MCF 10A (cell line): Measurements from ENCODE around the gene QSOX2. TPM values are rescaled to one million over a fixed set of nuclear protein-coding genes. Genes with fewer than 3 reads are reported as not detected.
"Not testable (repeated sequence)": the region's sequence is repeated elsewhere in the genome, so short reads cannot be mapped to it uniquely, and the experiment has no call there.

ENCODE experiments used
- BruUV-seq: library from RNA; stranded (reverse); fragments of 400-500 nt; replicated peaks from 2 replicates; lab custom pipeline; 2021; lab: Mats Ljungman, UMichigan
- CTCF ChIA-PET: fragments of 300-600 bp; sonication (Branson Sonifier 250); formaldehyde crosslinking; extraction: SDS; loops from one replicate; lab custom pipeline; 2021; ENCODE audit warnings: antibody characterized with exemption, inconsistent platforms; lab: Yijun Ruan, JAX
- POLR2A ChIA-PET: fragments of 300-600, 350-650 bp; sonication (Branson Sonifier 250); formaldehyde crosslinking; extraction: SDS; loops from one replicate; lab custom pipeline; 2020; ENCODE audit warnings: antibody characterized with exemption, inconsistent platforms; lab: Yijun Ruan, JAX
- DNase-seq: peaks from one replicate; pipeline ENCODE4 v3.0.0-alpha.2; 2018; ENCODE audit not compliant: unreplicated experiment
- H3K27ac Mint-ChIP-seq: one replicate; pipeline ENCODE4 v1.8.0; 2022; ENCODE audit warnings: mild to moderate bottlenecking, low read depth, mixed read lengths; ENCODE audit not compliant: unreplicated experiment
- H3K27me3 Mint-ChIP-seq: one replicate; pipeline ENCODE4 v1.8.0; 2022; ENCODE audit warnings: mixed read lengths; ENCODE audit not compliant: insufficient read depth, unreplicated experiment
- H3K36me3 Mint-ChIP-seq: one replicate; pipeline ENCODE4 v1.8.0; 2022; ENCODE audit warnings: mild to moderate bottlenecking, moderate library complexity, mixed read lengths; ENCODE audit not compliant: insufficient read depth, unreplicated experiment
- H3K4me1 Mint-ChIP-seq: one replicate; pipeline ENCODE4 v1.8.0; 2022; ENCODE audit warnings: mixed read lengths; ENCODE audit not compliant: insufficient read depth, unreplicated experiment
- H3K4me3 Mint-ChIP-seq: one replicate; pipeline ENCODE4 v1.8.0; 2022; ENCODE audit warnings: mild to moderate bottlenecking, moderate library complexity, mixed read lengths; ENCODE audit not compliant: unreplicated experiment
- H3K9me3 Mint-ChIP-seq: one replicate; pipeline ENCODE4 v1.8.0; 2022; ENCODE audit warnings: mixed read lengths; ENCODE audit not compliant: unreplicated experiment
- CTCF ChIP-seq: fragments of 200-600 bp; IDR thresholded peaks from one replicate; pipeline ENCODE4 v1.8.0; 2022; ENCODE audit warnings: antibody characterized with exemption, mild to moderate bottlenecking; ENCODE audit not compliant: unreplicated experiment
- intact Hi-C: fragments of 100-400 bp; cut with micrococcal nuclease; formaldehyde crosslinking; loops from 2 replicates; pipeline ENCODE4 v1.14.1; 2022
- total RNA-seq: library from RNA; stranded (reverse); gene quantifications from 2 replicates; pipeline ENCODE4 v1.2.3, GENCODE V29; 2022

The QSOX2 gene
- total RNA-seq, 1 experiment from 2014 or later, result 27.7 TPM

DNA sequence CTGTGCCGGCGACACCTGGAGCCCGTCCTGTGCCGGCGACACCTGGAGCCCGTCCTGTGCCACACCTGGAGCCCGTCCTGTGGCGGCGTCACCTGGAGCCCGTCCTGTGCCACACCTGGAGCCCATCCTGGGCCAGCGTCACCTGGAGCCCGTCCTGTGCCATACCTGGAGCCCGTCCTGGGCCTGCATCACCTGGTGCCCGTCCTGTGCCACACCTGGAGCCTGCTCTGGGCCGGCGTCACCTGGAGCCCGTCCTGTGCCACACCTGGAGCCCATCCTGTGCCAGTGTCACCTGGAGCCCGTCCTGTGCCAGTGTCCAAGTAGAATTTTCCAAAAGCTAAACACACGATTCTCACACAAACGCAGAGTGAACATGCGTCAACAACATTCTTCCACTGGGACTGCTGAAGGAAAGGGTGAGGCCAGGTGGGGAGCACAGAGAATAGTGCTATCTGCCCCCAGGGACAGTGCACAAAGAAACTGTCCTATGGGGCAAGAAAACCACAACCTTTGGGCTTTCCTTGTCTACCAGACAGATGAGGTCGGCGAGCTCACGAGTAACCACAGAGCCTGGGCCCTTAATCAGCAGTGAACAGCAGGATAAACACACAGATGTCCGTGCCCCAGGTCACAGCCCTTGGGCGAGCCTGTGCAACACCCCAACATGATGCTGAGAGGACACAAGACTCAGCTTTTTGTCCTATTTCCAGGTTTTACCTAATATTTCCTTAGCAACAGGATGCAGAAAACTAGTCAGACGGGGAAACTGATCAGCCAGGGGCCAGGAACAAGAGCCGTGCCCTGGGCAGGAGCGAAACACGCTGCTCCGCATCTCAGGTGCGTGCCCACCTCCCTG is 7.9 kb downstream of the QSOX2 start:
- no peaks in the 10 kb centered on the region for H3K4me1 Mint-ChIP-seq
- peaks cover 18% of the 10 kb centered on the region for H3K36me3 Mint-ChIP-seq
- intact Hi-C loops, result no loop called here
- no peaks in the 10 kb centered on the region for H3K27me3 Mint-ChIP-seq
- no peak overlapping the region for H3K27ac Mint-ChIP-seq
- no peak for TF ChIP-seq CTCF
- ChIA-PET POLR2A (no interaction called here), CTCF (no interaction called here)
- no TSS peak for BruUV-seq
- no peak overlapping the region for H3K4me3 Mint-ChIP-seq
- no peak for DNase-seq
- H3K9me3 Mint-ChIP-seq, result no peaks in the 10 kb centered on the region

GRCh38 chr9:136236471-136237410 is 8.9 kb downstream of the QSOX2 start:
- POLR2A ChIA-PET, H3K4me3 Mint-ChIP-seq, intact Hi-C loops, DNase-seq, H3K27ac Mint-ChIP-seq, H3K4me1 Mint-ChIP-seq, H3K9me3 Mint-ChIP-seq, BruUV-seq, H3K27me3 Mint-ChIP-seq: not testable (repeated sequence)
- H3K36me3 Mint-ChIP-seq, result peaks cover 24% of the 10 kb centered on the region
- CTCF ChIA-PET, result interaction anchor here (0.6 kb wide), 1 partner anchor 100 kb away, joined by 3 read pairs; no protein-coding TSS in a partner anchor

DNA sequence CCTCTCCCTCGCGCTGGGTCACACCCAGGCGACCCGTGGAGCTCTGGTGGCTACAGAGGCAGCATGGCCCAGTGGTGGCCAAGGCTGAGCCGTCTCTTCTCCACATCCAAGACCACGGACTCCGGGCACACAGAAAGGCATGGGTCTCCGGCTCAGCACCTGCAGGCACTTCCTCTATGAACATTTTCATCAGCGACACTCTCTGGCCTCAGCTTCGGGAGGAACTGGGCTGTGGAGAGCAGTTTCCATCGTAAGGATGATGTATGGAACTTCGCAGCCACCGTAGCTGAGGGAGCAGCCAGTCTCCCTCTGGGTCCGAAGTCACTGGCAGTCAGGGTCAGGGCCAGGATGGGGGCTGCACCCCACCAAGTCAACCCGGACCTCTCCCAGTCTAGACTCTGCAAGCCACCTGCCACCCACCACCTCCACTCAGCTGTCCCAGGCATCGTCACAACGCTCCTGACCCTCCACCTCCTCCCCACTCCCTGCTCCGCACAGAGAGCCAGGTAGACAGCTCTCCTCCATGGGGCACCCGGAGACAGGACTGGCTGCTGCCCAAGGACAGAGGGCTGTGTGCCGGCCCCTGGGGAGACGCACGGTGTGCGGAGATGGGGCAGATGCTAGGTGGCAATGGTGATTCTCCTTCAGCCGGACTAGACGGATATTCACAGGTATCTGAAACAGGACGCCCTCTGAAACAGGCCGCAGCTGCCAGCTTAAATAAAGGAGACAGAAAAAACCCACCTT is 9.7 kb downstream of the QSOX2 start:
- intact Hi-C loops, result no loop called here
- BruUV-seq, result no TSS peak
- POLR2A ChIA-PET, result no interaction called here

More for the DNA sequence above, 9.7 kb downstream of the QSOX2 start:
- no peaks in the 10 kb centered on the region for H3K4me1 Mint-ChIP-seq
- H3K27ac Mint-ChIP-seq, result no peak overlapping the region
- H3K27me3 Mint-ChIP-seq, result no peaks in the 10 kb centered on the region
- CTCF ChIA-PET, result interaction anchor here (0.6 to 0.7 kb wide), 2 partner anchors 101 to 206 kb away, joined by 3 read pairs; no protein-coding TSS in a partner anchor
- no peaks in the 10 kb centered on the region for H3K9me3 Mint-ChIP-seq
- H3K4me3 Mint-ChIP-seq, result no peak overlapping the region
- DNase-seq, result no peak
- no peak for TF ChIP-seq CTCF
- peaks cover 28% of the 10 kb centered on the region for H3K36me3 Mint-ChIP-seq
